Prostate gland (tissue), 2 donors: Measurements from ENCODE around the gene TGFBR3.

ENCODE experiments used
- CTCF ChIP-seq, 4 experiments: fragments of 200-600 bp in 2 of 4; fragments of 450-650 bp in 2 of 4; sonication (generic) in 2 of 4; IDR thresholded peaks; 1 replicate in 3 of 4; 2 replicates in 1 of 4; pipeline ENCODE4 v1.5.1; 2016 to 2019; ENCODE audit warnings: antibody characterized with exemption in 4 of 4, mild to moderate bottlenecking in 2 of 4, moderate library complexity in 2 of 4
- POLR2A ChIP-seq: fragments of 450-650 bp; IDR thresholded peaks from one replicate; pipeline ENCODE4 v1.6.1; 2016; ENCODE audit warnings: antibody characterized with exemption, mild to moderate bottlenecking

GRCh38 chr1:91712981-91713841 is 172.7 kb downstream of the TGFBR3 start:
- TF ChIP-seq POLR2A (no peak), CTCF (IDR thresholded peaks at IDR 0.05) (no peak)
